Stomach (tissue), 4 donors: ENCODE measurements around the gene CAV2.

Experiments
- CTCF ChIP-seq, 7 experiments: fragments of 450-650 bp in 4 of 7; fragments of 200-600 bp in 3 of 7; sonication (generic) in 3 of 7; IDR thresholded peaks; one replicate each; pipeline ENCODE4 v1.5.1; 2016 to 2019; ENCODE audit warnings: antibody characterized with exemption in 7 of 7, control low read depth in 2 of 7, mild to moderate bottlenecking in 1 of 7
- EP300 ChIP-seq: sonication (generic); formaldehyde crosslinking; IDR thresholded peaks from one replicate; pipeline ENCODE4 v1.6.1; 2017; ENCODE audit warnings: antibody characterized with exemption
- POLR2A ChIP-seq, 4 donors: fragments of 450-650 bp; IDR thresholded peaks; one replicate each; pipeline ENCODE4 v1.6.1; 2016; ENCODE audit warnings: antibody characterized with exemption in 4 of 4, control low read depth in 2 of 4, mild to moderate bottlenecking in 1 of 4, moderate library complexity in 1 of 4
- POLR2AphosphoS5 ChIP-seq, 3 donors: sonication (generic); formaldehyde crosslinking; IDR thresholded peaks; one replicate each; pipeline ENCODE4 v1.6.1; 2016; ENCODE audit warnings: antibody characterized with exemption in 3 of 3

- TF ChIP-seq CTCF (IDR thresholded peaks at IDR 0.05): no peak
- TF ChIP-seq POLR2A (IDR thresholded peaks at IDR 0.05): no peak
- no peak for TF ChIP-seq POLR2AphosphoS5 (IDR thresholded peaks at IDR 0.05)
- no peak for TF ChIP-seq EP300
These were observed 4.3 kb downstream of the CAV2 start for GRCh38 chr7:116503835-116504234.
